DMS53 (cell line): ENCODE measurements around the gene CNKSR1.
"Not testable (repeated sequence)": the region's sequence is repeated elsewhere in the genome, so short reads cannot be mapped to it uniquely, and the experiment has no call there.

Experiments used
- DNase-seq: peaks from one replicate; lab custom pipeline; 2025; lab: John Stamatoyannopoulos, UW

The CNKSR1 gene

DNA sequence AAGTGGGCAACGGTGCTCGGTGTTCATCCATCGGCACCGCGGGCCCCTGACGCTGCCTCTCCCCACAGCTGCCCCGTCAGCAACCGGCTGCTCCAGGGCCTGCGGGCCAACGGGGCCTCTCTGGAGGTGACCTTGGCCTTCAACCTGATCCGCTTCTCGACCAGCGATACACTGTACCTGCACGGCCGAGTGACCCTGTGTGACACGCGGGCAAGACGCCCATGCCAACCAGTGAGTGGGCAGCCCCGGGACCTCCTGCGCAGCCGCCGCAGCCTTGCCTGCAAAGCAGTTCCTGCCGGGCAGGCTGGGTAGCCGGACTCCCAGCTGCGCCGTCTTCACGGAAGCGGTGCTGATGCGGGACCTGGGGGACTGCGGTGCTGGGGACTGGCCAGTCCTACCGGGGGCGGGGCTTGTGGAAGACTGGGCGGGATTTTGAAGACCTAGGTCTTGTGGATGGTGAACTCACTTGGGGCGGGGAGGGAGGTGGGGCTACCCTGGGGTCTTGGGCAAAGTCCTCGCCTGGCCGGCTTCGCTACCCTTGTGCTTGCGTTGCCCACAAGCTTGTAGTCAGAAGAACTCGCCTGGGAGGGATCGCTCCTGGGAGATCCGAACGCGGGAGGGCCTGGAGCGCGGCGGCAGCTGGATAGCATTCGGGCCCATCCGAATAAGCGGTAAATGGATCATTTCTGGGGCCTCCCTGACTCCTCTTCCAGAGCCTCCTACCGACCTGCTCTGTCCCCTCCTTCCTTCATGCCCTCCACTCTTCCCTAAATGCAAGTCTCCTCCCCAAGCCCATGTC lies 47.9 kb downstream of the CNKSR1 start:
- peak; percentile 93 for DNase-seq

DNA sequence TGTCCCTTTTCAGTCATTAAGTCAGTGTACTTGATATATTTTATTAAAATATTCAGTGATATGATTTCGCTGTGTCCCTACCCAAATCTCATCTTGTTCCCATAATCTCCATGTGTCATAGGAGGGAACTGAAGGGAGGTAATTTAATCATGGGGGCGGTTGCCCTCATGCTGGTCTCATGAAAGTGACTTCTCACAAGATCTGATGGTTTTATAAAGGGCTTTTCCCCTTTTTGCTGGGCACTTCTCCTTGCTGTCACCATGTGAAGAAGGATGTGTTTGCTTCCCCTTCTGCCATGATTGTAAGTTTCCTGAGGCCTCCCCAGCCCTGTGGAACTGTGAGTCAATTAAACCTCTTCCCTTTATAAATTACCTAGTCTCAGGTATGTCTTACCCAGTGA lies 53.4 kb downstream of the CNKSR1 start:
- DNase-seq = not testable (repeated sequence)

DNA sequence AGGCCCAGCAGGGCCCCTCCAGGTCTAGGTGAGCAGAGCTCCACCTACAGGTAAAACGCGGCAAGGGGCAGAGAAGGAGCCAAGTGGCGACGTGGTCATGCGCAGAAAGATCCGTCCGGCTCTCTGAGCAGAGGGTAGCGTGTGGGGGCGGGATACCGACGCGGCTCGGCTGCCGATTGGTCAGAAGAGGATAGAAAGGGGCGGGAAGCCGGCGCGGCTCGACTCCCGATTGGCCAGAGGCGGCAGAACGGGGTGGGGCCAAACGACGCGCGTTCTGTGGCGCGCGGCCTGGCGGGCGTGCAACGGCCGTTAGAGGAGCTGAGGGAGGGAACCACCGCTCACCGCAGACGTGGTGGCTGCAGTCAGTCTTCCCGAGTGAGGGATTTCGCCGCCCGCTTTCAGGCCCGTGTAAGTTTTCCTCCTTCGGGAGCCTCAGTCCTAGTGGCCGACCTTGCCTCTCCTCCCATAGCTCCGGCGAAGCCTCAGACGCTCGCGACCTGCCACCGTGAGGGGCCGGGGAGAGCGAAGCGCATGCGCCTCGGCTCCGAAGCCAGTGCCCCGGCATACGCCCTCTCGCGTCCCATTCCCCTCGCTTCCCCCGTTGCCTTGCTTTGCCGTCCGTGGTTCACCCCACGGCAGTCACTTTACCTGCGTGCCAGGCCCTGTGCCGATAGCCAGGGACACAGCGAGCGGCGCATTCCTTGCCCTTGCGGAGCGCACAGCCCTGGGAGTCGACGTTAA lies 56.8 kb downstream of the CNKSR1 start, which contains the start of gene CEP85:
CEP85 (plus strand) TSS at position 298 of the 741 bp plus-strand sequence. CDS start 5,584 bp downstream, outside the sequence.
- DNase-seq = peak; percentile 99

DNA sequence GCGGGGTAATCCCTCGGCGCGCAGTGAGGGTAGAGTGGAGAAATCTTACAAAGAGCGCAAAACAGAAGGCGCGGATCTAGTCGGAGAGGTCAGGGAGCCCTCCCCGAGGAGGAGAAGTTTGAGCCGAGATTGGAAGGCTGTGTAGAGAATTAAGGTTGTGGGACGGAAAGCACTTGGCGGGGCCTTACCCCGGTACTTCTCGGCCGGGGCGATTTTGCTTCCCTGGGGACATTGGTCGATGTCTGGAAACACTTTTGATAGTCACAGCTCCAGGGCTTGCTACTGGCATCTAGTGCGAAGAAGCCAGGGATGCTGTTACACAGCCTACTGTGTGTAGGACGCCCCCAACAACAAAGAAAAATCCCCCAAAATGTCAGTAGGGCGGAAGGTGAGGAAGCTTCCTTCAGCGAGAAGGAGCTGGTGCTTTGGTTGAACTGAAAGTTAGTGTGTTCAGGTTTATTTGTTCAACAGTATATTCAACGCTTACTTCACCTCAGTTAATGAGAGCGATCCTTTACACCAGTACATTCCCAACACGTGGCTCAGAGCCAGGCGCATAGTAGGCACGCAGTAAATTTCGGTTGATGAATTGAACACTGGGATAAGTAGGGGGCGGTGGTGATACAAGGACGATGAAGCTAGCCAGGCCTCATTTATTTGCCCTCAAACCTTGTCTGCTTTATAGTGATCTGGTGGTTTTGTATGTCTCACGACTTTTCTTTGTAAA lies 57.5 kb downstream of the CNKSR1 start:
- peak; percentile 52 for DNase-seq

GRCh38 chr1:26237230-26237966 lies 60.1 kb downstream of the CNKSR1 start:
- peak; percentile 57 for DNase-seq
